ENCODE measurements around the gene ACOT4.
"Not testable (repeated sequence)": the region's sequence is repeated elsewhere in the genome, so short reads cannot be mapped to it uniquely, and the experiment has no call there.

- TF ChIP-seq CREB1 (CRISPR knock-in tag; IDR thresholded peaks at IDR 0.05; ENCODE audit: low read depth); CTCF (conservative IDR thresholded peaks at IDR 0.05; ENCODE audit: low read depth in 2 of 2); EZH2phosphoT487 (IDR thresholded peaks at IDR 0.05; ENCODE audit: unreplicated experiment); POLR2AphosphoS5 (IDR thresholded peaks at IDR 0.05; ENCODE audit: low read depth); REST (IDR thresholded peaks at IDR 0.05; ENCODE audit: unreplicated experiment); EZH2 (IDR thresholded peaks at IDR 0.05; ENCODE audit: low read depth, unreplicated experiment): not testable (repeated sequence)
Measured at GRCh38 chr14:73549097-73549496, 42.6 kb upstream of the ACOT4 start.

Measured in GM23338 (cell line).